GM04504 (cell line): Measurements from ENCODE around the gene GARIN3.
"Not testable (repeated sequence)": the region's sequence is repeated elsewhere in the genome, so short reads cannot be mapped to it uniquely, and the experiment has no call there.

Experiments used
- DNase-seq: peaks from one replicate; pipeline ENCODE4 v3.0.0-alpha.2; 2012; ENCODE audit warnings: low read depth

GARIN3 gene

GRCh38 chr5:157166214-157167213 is at the start of gene GARIN3:
GARIN3 (minus strand) TSS chr5:157166264; CDS start chr5:157166168, 96 bp downstream.
- DNase-seq: no peak

GRCh38 chr5:157215514-157216167 is 49.6 kb upstream of the GARIN3 start:
- DNase-seq: no peak

- DNase-seq: no peak
Measured at GRCh38 chr5:157214861-157215513, 48.9 kb upstream of the GARIN3 start.

- no peak for DNase-seq
Measured at GRCh38 chr5:157214415-157214814, 48.4 kb upstream of the GARIN3 start.

- no peak for DNase-seq
Measured at GRCh38 chr5:157213527-157214243, 47.6 kb upstream of the GARIN3 start.

GRCh38 chr5:157212307-157212706 is 46.2 kb upstream of the GARIN3 start:
- DNase-seq: no peak

- not testable (repeated sequence) for DNase-seq
Measured at GRCh38 chr5:157210652-157211051, 44.6 kb upstream of the GARIN3 start.

- no peak for DNase-seq
Measured at GRCh38 chr5:157205708-157206107, 39.6 kb upstream of the GARIN3 start.

- no peak for DNase-seq
Measured at GRCh38 chr5:157204765-157205164, 38.7 kb upstream of the GARIN3 start.

GRCh38 chr5:157203417-157203816 is 37.4 kb upstream of the GARIN3 start:
- DNase-seq: no peak

- no peak for DNase-seq
Measured at GRCh38 chr5:157201857-157202256, 35.8 kb upstream of the GARIN3 start.

- DNase-seq: no peak
Measured at GRCh38 chr5:157198277-157198986, 32.4 kb upstream of the GARIN3 start.

- DNase-seq: no peak
Measured at GRCh38 chr5:157197086-157197485, 31.0 kb upstream of the GARIN3 start.

- no peak for DNase-seq
Measured at GRCh38 chr5:157196045-157196444, 30.0 kb upstream of the GARIN3 start.

GRCh38 chr5:157193699-157194424 is 27.8 kb upstream of the GARIN3 start:
- no peak for DNase-seq

- DNase-seq: no peak
Measured at GRCh38 chr5:157189223-157189622, 23.2 kb upstream of the GARIN3 start.

- DNase-seq: no peak
Measured at GRCh38 chr5:157188270-157188669, 22.2 kb upstream of the GARIN3 start.

- DNase-seq: no peak
Measured at GRCh38 chr5:157187046-157187754, 21.1 kb upstream of the GARIN3 start.

- DNase-seq: no peak
Measured at GRCh38 chr5:157186309-157187045, 20.4 kb upstream of the GARIN3 start.
